ENCODE results near the gene MCC. TPM values are rescaled to one million over a fixed set of nuclear protein-coding genes. Genes with fewer than 3 reads are reported as not detected.

The MCC gene
- total and polyA plus RNA-seq, 12 donors: 1.8 to 12.6 (median 8.9) TPM

DNA sequence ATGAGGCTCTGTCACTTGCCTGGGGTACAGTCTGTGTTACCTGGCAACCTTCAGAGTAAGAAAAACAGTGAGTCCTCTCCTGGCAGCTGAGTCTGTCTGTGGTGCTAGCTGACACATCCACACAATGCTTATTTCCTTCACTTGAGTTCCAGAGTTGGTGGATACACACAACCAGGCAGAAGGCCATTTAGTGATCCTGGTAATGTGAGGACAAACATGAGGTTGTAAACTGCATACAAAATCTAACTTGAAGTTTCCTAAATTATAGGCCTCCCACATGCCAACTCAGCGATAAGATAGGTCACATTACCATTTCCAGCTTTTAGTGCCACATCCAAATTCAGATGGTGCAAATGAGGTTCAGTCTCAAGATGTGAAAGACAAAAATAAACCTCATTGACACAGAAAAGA is 386.1 kb downstream of the MCC start:
- Histone ChIP-seq H3K27me3 (no peaks in the 10 kb centered on the region), H3K36me3 (replicated peaks in 1 of 2) (no peaks in the 10 kb centered on the region), H3K9me3 (replicated peaks in 1 of 3) (no peaks in the 10 kb centered on the region), H3K27ac (no peak overlapping the region), H3K4me3 (no peak overlapping the region), H3K4me1 (replicated peaks in 1 of 2) (no peaks in the 10 kb centered on the region)
- DNase-seq: no peak
- 73 to 97% (median 84%) methylated on average over 1 of the region's 1 CpG for WGBS, 4 donors
- intact Hi-C loops (cut with DNase I): no loop called here
- TF ChIP-seq, protein P1, sequence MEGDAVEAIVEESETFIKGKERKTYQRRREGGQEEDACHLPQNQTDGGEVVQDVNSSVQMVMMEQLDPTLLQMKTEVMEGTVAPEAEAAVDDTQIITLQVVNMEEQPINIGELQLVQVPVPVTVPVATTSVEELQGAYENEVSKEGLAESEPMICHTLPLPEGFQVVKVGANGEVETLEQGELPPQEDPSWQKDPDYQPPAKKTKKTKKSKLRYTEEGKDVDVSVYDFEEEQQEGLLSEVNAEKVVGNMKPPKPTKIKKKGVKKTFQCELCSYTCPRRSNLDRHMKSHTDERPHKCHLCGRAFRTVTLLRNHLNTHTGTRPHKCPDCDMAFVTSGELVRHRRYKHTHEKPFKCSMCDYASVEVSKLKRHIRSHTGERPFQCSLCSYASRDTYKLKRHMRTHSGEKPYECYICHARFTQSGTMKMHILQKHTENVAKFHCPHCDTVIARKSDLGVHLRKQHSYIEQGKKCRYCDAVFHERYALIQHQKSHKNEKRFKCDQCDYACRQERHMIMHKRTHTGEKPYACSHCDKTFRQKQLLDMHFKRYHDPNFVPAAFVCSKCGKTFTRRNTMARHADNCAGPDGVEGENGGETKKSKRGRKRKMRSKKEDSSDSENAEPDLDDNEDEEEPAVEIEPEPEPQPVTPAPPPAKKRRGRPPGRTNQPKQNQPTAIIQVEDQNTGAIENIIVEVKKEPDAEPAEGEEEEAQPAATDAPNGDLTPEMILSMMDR (IDR thresholded peaks at IDR 0.05): no peak
- no peak for TF ChIP-seq POLR2A (IDR thresholded peaks at IDR 0.05)

DNA sequence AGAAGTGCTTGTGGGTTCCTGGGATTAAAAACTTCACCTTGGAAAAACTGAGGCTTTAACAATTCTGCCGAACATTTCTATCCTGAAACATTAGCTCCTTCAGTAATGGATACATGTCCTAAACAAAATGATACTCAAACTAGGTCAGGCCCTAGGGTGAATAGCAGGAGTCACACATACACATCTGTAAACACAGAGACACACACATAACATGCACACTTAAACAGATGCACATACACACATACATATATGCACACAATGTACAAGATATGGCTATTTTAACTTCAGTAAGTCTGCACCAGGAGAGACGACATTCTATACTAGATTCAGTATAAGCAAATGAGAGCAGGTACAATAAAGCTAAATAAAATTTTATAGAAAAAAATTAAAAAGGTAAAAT is 387.3 kb downstream of the MCC start:
- Histone ChIP-seq H3K4me1 (replicated peaks in 1 of 2) (no peaks in the 10 kb centered on the region), H3K4me3 (no peak overlapping the region), H3K36me3 (replicated peaks in 1 of 2) (no peaks in the 10 kb centered on the region), H3K27me3 (no peaks in the 10 kb centered on the region), H3K9me3 (replicated peaks in 1 of 3) (no peaks in the 10 kb centered on the region), H3K27ac (no peak overlapping the region)
- WGBS, 4 donors: 93 to 98% (median 95%) methylated on average over 2 of the region's 2 CpGs
- intact Hi-C loops (cut with DNase I): no loop called here
- TF ChIP-seq, protein P1 (IDR thresholded peaks at IDR 0.05): no peak
- TF ChIP-seq POLR2A (IDR thresholded peaks at IDR 0.05): no peak
- DNase-seq: no peak

DNA sequence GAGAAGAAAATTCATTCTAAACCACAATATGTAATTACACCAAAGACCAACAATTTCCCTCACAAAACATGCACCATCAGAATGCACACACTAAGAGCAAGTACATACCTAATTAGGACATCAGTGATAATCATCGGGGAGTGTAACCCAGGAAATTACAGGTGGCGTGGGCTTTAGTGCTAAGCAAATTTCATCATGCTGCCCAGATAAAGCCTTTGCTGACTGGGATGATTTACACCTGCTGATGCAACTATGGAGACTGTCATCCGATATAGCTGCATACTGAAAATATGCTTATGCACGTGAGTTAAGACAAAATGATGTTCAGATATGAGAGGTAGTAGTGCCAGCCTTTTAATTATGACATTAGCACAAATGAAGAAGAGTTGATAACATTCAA is 388.4 kb downstream of the MCC start:
- no peak for TF ChIP-seq POLR2A (IDR thresholded peaks at IDR 0.05)
- TF ChIP-seq, protein P1 (IDR thresholded peaks at IDR 0.05): no peak
- intact Hi-C loops (cut with DNase I): no loop called here
- Histone ChIP-seq H3K27me3 (no peaks in the 10 kb centered on the region), H3K9me3 (replicated peaks in 1 of 3) (no peaks in the 10 kb centered on the region), H3K27ac (no peak overlapping the region), H3K4me1 (replicated peaks in 1 of 2) (no peaks in the 10 kb centered on the region), H3K4me3 (no peak overlapping the region), H3K36me3 (replicated peaks in 1 of 2) (no peaks in the 10 kb centered on the region)
- DNase-seq: no peak
- WGBS, 4 donors: 87 to 99% (median 92%) methylated on average over 4 of the region's 4 CpGs

DNA sequence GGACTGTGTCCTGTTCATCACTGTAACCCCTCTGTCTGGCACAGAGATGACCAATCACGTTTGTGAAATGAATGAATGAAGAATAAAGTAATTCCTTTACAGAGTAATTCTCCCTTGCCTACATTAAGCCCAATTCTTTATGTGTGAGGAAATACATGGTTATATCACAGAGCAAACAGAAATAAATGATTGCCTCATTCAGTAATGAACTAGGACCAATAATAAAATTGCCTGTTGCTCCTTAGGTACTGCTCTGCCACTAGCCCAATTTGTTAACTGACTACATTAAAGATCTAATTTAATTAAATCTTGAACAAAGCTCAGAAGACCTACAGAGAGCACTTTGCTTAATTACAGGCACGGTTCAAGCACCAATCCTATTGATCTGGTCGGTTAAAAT is 389.9 kb downstream of the MCC start:
- intact Hi-C loops (cut with DNase I): no loop called here
- no peaks in the 10 kb centered on the region for H3K27me3 ChIP-seq
- no peak overlapping the region for H3K4me3 ChIP-seq
- H3K36me3 ChIP-seq (replicated peaks in 1 of 2): no peaks in the 10 kb centered on the region
- H3K4me1 ChIP-seq (replicated peaks in 1 of 2): no peaks in the 10 kb centered on the region
- whole genome bisulfite sequencing, 4 donors: 62 to 86% (median 67%) methylated on average over 3 of the region's 3 CpGs
- no peak for DNase-seq
- H3K27ac ChIP-seq: no peak overlapping the region
- no peaks in the 10 kb centered on the region for H3K9me3 ChIP-seq (replicated peaks in 1 of 3)
- TF ChIP-seq POLR2A (IDR thresholded peaks at IDR 0.05): no peak
- TF ChIP-seq, protein P1 (IDR thresholded peaks at IDR 0.05): no peak
